GM18909 (cell line): ENCODE results near the gene CTNND2.
"Not testable (repeated sequence)": the region's sequence is repeated elsewhere in the genome, so short reads cannot be mapped to it uniquely, and the experiment has no call there.

Source experiments
- ATAC-seq: cut with Tn5 transposase; IDR thresholded peaks from one replicate; pipeline ENCODE4 v1.9.1; 2021; ENCODE audit warnings: mild to moderate bottlenecking; ENCODE audit not compliant: unreplicated experiment, poor library complexity

The CTNND2 gene

GRCh38 chr5:11415751-11416150 is 488.5 kb downstream of the CTNND2 start:
- no peak for ATAC-seq

GRCh38 chr5:11414732-11415131 is 489.5 kb downstream of the CTNND2 start:
- ATAC-seq: not testable (repeated sequence)

GRCh38 chr5:11411621-11412020 is 492.6 kb downstream of the CTNND2 start:
- ATAC-seq: no peak

GRCh38 chr5:11407556-11408145 is 496.6 kb downstream of the CTNND2 start:
- no peak for ATAC-seq

GRCh38 chr5:11400316-11400715 is 503.9 kb downstream of the CTNND2 start:
- no peak for ATAC-seq

GRCh38 chr5:11398728-11399127 is 505.5 kb downstream of the CTNND2 start:
- no peak for ATAC-seq

- ATAC-seq: no peak
Observed at GRCh38 chr5:11397549-11397948, 506.7 kb downstream of the CTNND2 start.

GRCh38 chr5:11396917-11397316 is 507.3 kb downstream of the CTNND2 start:
- ATAC-seq: no peak

- no peak for ATAC-seq
Observed at GRCh38 chr5:11394933-11395332, 509.3 kb downstream of the CTNND2 start.

- ATAC-seq: no peak
Observed at GRCh38 chr5:11390291-11390767, 513.9 kb downstream of the CTNND2 start.

- no peak for ATAC-seq
Observed at GRCh38 chr5:11387382-11387781, 516.9 kb downstream of the CTNND2 start.

GRCh38 chr5:11386398-11386797 is 517.8 kb downstream of the CTNND2 start:
- no peak for ATAC-seq

GRCh38 chr5:11385901-11386293 is 518.3 kb downstream of the CTNND2 start:
- no peak for ATAC-seq

- ATAC-seq: no peak
Observed at GRCh38 chr5:11385251-11385900, 518.9 kb downstream of the CTNND2 start.

GRCh38 chr5:11384441-11385250 is 519.6 kb downstream of the CTNND2 start:
- ATAC-seq: no peak

- no peak for ATAC-seq
Observed at GRCh38 chr5:11383506-11384095, 520.6 kb downstream of the CTNND2 start.

- no peak for ATAC-seq
Observed at GRCh38 chr5:11378461-11378860, 525.8 kb downstream of the CTNND2 start.

- ATAC-seq: no peak
Observed at GRCh38 chr5:11377896-11378295, 526.4 kb downstream of the CTNND2 start.

GRCh38 chr5:11372191-11372590 is 532.1 kb downstream of the CTNND2 start:
- ATAC-seq: no peak

GRCh38 chr5:11371021-11371420 is 533.2 kb downstream of the CTNND2 start:
- no peak for ATAC-seq

- ATAC-seq: no peak
Observed at GRCh38 chr5:11364531-11364930, 539.7 kb downstream of the CTNND2 start.
